Esophagus (tissue), 2 donors: ENCODE measurements around the gene ENDOV. TPM values are rescaled to one million over a fixed set of nuclear protein-coding genes. Genes with fewer than 3 reads are reported as not detected.

ENCODE experiments used
- H3K27ac ChIP-seq, 2 donors: one replicate each; pipeline ENCODE4 v1.5.1; 2013; ENCODE audit warnings: low read depth in 2 of 2, mild to moderate bottlenecking in 2 of 2, inconsistent platforms in 1 of 2, low read length in 1 of 2, moderate library complexity in 1 of 2
- H3K27me3 ChIP-seq, 2 donors: one replicate each; pipeline ENCODE4 v1.6.1; 2013; ENCODE audit warnings: low read length in 2 of 2, control low read depth in 1 of 2, mild to moderate bottlenecking in 1 of 2; ENCODE audit not compliant: insufficient read depth in 2 of 2, control insufficient read depth in 1 of 2
- H3K36me3 ChIP-seq, 2 donors: one replicate each; pipeline ENCODE4 v1.6.1; 2013; ENCODE audit warnings: low read length in 1 of 2; ENCODE audit not compliant: control insufficient read depth in 2 of 2, insufficient read depth in 2 of 2
- H3K4me1 ChIP-seq, 2 donors: one replicate each; pipeline ENCODE4 v1.6.1; 2013; ENCODE audit warnings: low read length in 1 of 2; ENCODE audit not compliant: control insufficient read depth in 2 of 2, insufficient read depth in 2 of 2
- H3K4me3 ChIP-seq, 2 donors: one replicate each; pipeline ENCODE4 v1.5.1; 2013; ENCODE audit warnings: low read length in 2 of 2, mild to moderate bottlenecking in 2 of 2, low read depth in 1 of 2, moderate library complexity in 1 of 2
- H3K9me3 ChIP-seq, 2 donors: one replicate each; pipeline ENCODE4 v1.6.1; 2013; ENCODE audit warnings: mild to moderate bottlenecking in 2 of 2, low read depth in 1 of 2, low read length in 1 of 2, moderate library complexity in 1 of 2; ENCODE audit not compliant: control insufficient read depth in 2 of 2, insufficient read depth in 1 of 2
- WGBS, 2 donors: extraction: QIAGEN DNeasy Blood & Tissue Kit; methylation state at CpG; one replicate each; pipeline ENCODE4 v1.1.7; 2013; 5-methylcytosine and 5-hydroxymethylcytosine counted together
- polyA plus RNA-seq, 2 donors: library from polyadenylated mRNA; stranded (reverse); fragments of 200-250 nt; gene quantifications; one replicate each; pipeline ENCODE4 v1.2.3, GENCODE V29; 2013
- donor health status: healthy with polysubstance abuse.
- donor health status: Bipolar disorder and iron deficiency.

The ENDOV gene
- polyA plus RNA-seq, 2 donors = 10.8 to 11.9 TPM

DNA sequence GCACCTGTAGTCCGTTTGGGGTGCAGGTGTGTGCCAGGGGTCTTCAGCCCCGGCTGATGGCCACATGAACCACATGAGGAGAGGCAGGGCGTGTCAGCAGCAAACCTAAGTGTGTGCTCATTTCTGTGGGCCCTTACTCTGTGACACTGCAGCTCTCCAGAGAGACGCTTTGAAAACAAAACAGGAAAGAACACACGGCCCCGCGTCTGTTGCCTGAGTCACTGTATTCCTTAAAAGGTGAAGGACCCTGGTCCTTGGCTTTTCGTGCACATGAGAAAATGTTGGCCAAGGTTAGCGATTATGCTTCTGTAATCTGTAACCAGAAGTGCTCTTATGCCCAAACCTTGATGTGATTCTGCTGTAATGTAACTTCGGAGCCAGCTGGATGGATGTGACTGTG lies 22.6 kb downstream of the ENDOV start:
- no peak overlapping the region for H3K27ac ChIP-seq
- WGBS, 2 donors = 79% methylated on average over 10 of the region's 10 CpGs
- H3K9me3 ChIP-seq = no peaks in the 10 kb centered on the region
- H3K27me3 ChIP-seq = no peaks in the 10 kb centered on the region
- H3K4me1 ChIP-seq = no peaks in the 10 kb centered on the region
- peaks cover 0 to 3% of the 10 kb centered on the region in 2 donors for H3K36me3 ChIP-seq
- no peak overlapping the region for H3K4me3 ChIP-seq

DNA sequence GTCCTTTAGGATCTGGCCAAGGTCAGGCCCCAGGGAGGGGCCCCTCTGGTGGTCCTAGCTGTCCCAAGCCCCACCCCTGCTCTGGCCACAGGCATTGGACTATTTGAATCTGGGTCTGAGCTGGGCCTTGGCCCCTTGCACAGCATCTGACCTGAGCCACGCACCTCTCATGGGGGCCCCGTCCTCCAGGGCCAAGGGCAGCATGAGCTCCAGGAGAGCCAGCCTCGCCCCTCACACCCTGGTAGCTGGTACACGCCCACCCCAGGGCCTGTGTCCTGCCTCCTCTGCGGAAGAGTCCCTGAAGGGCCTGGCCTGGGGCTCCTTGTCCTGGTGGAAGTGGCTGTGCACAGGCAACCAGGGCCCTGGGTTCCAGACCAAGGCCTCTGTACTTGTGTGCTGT lies 23.8 kb downstream of the ENDOV start:
- H3K4me1 ChIP-seq = no peaks in the 10 kb centered on the region
- no peaks in the 10 kb centered on the region for H3K9me3 ChIP-seq
- peaks cover 0 to 3% of the 10 kb centered on the region in 2 donors for H3K36me3 ChIP-seq
- H3K27ac ChIP-seq = no peak overlapping the region
- 89 to 94% methylated on average over 5 of the region's 5 CpGs for WGBS, 2 donors
- H3K4me3 ChIP-seq = no peak overlapping the region
- H3K27me3 ChIP-seq = no peaks in the 10 kb centered on the region

DNA sequence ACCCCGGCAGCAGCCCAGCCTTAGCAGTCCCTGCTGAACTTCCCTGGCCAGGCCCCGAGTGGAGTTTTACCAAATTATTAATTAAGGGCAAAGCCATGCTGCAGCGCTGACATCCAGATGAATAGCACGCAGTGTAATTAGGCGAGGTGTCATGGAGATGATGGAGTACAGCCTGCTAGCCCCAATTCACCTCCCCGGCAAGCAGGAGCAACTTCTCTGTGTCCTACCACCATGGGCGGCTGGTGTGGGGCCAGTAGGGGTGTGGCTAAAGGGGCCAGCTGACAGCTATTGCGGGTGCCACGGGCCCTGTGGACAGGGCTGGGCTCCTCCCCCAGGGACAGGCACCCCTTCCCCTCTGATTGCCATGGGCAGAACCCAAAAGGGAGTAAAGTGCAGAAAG lies 24.5 kb downstream of the ENDOV start:
- H3K4me1 ChIP-seq = no peaks in the 10 kb centered on the region
- H3K27ac ChIP-seq = no peak overlapping the region
- peaks cover 0 to 3% of the 10 kb centered on the region in 2 donors for H3K36me3 ChIP-seq
- no peaks in the 10 kb centered on the region for H3K27me3 ChIP-seq
- WGBS, 2 donors = 76 to 77% methylated on average over 9 of the region's 9 CpGs
- H3K9me3 ChIP-seq = no peaks in the 10 kb centered on the region
- H3K4me3 ChIP-seq = no peak overlapping the region

DNA sequence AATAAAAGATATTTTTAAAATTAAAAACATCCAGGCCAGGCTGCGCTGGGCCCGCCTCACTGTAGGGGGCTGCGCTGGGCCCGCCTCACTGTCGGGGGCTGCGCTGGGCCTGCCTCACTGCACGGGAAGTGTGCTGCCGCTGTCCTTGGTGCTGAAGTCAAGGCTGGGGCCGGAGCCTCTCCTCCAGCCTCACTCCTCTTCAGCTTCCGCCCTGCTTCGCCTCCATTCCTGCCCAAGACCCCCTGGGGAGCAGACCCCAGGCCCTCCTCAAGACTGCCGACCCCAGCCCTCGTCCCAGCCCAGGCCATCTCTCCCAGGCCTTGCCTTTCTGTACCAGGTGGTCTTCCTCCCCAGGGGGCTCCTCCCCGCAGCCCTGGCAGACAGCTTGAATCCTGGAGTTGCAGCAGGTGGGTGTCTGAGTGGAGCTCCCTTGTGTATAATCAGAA lies 26.2 kb downstream of the ENDOV start:
- WGBS, 2 donors = 42 to 44% methylated on average over 14 of the region's 14 CpGs
- H3K27me3 ChIP-seq = no peaks in the 10 kb centered on the region
- peaks cover 0 to 3% of the 10 kb centered on the region in 2 donors for H3K36me3 ChIP-seq
- H3K27ac ChIP-seq = no peak overlapping the region
- no peaks in the 10 kb centered on the region for H3K4me1 ChIP-seq
- H3K9me3 ChIP-seq = no peaks in the 10 kb centered on the region
- no peak overlapping the region for H3K4me3 ChIP-seq

DNA sequence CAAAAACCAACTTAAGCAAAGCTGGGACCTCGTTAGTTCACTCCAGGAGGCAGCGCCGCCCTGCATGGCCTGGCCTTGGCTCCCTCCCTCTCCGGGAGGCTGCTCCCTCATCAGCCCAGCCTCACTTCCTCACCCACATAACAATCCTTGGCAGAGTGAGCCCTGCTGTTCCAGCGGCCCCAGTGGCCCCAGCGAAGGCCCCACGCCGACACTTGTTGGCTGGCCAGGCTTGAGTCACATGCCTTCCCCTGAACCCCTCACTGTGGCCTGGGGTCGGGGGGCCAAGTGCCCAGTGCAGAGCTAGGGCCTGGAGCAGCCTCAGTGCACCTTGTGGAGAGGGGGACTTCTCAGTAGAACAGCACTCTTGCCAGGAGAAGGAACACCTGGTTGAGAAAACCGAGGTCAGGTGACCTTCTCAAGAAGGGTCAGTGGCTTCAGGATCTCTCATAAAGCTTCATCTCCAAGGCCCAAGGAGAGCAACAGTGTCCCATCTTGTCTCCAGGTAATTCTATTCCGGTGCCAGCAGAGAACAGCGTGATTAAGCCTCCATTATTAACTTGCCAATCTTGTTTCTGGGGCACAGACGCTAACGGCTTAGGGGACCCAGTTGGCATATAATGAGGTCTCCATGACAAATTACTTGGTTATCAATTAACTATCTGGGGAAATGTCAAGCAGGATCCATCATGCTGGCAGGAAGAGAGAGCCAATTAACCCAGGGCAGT lies 26.8 kb downstream of the ENDOV start:
- H3K36me3 ChIP-seq = peaks cover 0 to 3% of the 10 kb centered on the region in 2 donors
- no peaks in the 10 kb centered on the region for H3K4me1 ChIP-seq
- H3K27ac ChIP-seq = no peak overlapping the region
- H3K27me3 ChIP-seq = no peaks in the 10 kb centered on the region
- no peaks in the 10 kb centered on the region for H3K9me3 ChIP-seq
- no peak overlapping the region for H3K4me3 ChIP-seq
- WGBS, 2 donors = 90 to 92% methylated on average over 14 of the region's 14 CpGs

DNA sequence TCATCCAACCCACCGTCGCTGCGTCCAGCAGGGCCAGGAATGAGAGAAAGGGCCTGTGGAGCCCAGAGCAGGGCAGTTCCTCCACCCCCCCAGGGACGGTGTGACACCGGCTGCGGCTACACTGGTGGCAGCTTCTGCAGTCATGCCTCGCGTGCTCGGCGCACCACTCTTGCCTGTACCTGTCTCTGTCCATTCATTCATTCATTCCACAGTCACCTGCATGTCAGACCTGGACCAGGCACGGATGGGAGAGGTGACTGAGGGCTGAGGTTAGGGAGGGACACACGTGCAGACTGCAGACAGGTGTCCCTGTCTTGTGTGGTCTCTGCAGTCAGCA lies 27.3 kb downstream of the ENDOV start:
- Histone ChIP-seq H3K4me1 (no peaks in the 10 kb centered on the region), H3K4me3 (no peak overlapping the region), H3K27ac (no peak overlapping the region), H3K27me3 (no peaks in the 10 kb centered on the region), H3K36me3 (peaks cover 0 to 3% of the 10 kb centered on the region in 2 donors), H3K9me3 (no peaks in the 10 kb centered on the region)
- 81 to 88% methylated on average over 12 of the region's 12 CpGs for WGBS, 2 donors

DNA sequence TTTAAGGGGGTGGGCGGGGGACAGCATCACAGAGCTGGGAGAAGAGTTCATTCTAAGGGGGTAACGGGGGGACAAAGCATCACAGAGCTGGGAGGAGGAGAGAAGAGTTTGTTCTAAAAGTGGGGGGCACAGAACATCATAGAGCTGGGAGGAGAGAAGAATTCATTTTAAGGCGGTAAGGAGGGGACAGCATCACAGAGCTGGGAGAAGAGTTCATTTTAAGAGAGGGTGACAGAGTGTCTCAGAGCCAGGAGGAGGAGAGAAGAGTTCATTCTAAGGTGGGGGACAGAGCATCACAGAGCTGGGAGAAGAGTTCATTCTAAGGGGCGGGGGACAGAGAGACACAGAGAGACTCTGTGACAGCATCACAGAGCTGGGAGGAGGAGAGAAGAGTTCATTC lies 27.8 kb downstream of the ENDOV start:
- no peak overlapping the region for H3K4me3 ChIP-seq
- no peaks in the 10 kb centered on the region for H3K4me1 ChIP-seq
- H3K27ac ChIP-seq = no peak overlapping the region
- no peaks in the 10 kb centered on the region for H3K27me3 ChIP-seq
- peaks cover 0 to 3% of the 10 kb centered on the region in 2 donors for H3K36me3 ChIP-seq
- no peaks in the 10 kb centered on the region for H3K9me3 ChIP-seq
- 71 to 77% methylated on average over 4 of the region's 4 CpGs for WGBS, 2 donors

DNA sequence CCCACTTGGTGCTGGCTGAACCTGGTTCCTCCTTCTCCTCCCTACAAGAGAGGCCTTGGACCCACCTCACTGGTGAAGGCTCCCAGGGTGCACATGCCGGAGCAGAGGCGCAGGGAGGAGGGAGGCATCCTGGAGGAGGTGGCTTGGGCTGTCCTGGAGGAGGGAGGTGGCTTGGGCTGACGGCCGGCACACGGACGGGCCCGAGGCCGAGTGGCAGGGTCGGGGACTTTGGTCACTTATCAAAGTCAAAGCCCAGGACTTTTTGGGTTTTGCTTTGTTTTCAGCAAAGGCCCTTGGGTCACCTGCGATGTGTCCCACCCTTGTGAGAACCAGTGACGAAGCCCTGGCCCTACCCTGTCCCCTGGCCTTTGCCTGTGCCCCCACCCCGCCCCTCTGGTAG lies 28.5 kb downstream of the ENDOV start:
- no peaks in the 10 kb centered on the region for H3K4me1 ChIP-seq
- no peak overlapping the region for H3K4me3 ChIP-seq
- H3K27me3 ChIP-seq = no peaks in the 10 kb centered on the region
- WGBS, 2 donors = 44 to 51% methylated on average over 12 of the region's 12 CpGs
- peaks cover 0 to 3% of the 10 kb centered on the region in 2 donors for H3K36me3 ChIP-seq
- H3K27ac ChIP-seq = no peak overlapping the region
- no peaks in the 10 kb centered on the region for H3K9me3 ChIP-seq

DNA sequence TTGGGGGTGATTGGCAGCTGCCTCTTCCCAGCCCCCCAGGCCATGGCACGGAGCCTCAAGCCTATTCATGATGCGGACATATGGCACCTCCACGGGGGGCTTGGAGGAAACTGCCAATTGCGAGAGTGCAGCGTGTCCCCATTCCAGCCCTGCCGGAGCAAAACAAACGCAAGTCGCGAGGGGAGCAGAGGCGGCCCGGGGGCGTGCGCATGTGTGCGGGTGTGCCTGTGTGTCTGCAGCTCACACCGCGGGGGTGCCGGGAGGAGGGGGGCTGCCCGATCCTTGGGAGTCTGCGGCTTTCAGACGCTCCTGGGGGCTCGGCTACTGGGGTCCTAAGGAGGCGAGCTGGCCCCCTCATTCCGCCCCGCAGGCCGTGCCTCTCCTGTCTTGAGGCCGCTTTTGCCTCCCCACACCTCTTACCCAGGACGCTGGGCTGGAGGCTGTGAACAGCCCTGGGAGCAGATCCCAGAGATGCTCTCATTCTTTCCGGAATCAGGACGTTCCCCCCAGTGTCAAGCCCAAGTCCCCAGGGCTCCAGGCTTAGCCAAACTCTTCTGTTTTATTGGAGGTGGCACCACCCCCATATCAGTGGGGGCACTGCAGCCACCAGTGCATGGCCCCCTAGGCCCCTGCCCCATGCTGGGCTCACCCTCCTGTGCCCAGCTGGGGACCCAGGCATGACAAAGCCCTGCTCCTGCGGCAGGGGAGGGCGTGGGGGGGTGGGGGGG lies 29.1 kb downstream of the ENDOV start:
- WGBS, 2 donors = 51 to 70% methylated on average over 30 to 31 of the region's 31 CpGs
- no peaks in the 10 kb centered on the region for H3K27me3 ChIP-seq
- H3K9me3 ChIP-seq = no peaks in the 10 kb centered on the region
- H3K36me3 ChIP-seq = peaks cover 0 to 3% of the 10 kb centered on the region in 2 donors
- no peak overlapping the region for H3K27ac ChIP-seq
- no peaks in the 10 kb centered on the region for H3K4me1 ChIP-seq
- no peak overlapping the region for H3K4me3 ChIP-seq

DNA sequence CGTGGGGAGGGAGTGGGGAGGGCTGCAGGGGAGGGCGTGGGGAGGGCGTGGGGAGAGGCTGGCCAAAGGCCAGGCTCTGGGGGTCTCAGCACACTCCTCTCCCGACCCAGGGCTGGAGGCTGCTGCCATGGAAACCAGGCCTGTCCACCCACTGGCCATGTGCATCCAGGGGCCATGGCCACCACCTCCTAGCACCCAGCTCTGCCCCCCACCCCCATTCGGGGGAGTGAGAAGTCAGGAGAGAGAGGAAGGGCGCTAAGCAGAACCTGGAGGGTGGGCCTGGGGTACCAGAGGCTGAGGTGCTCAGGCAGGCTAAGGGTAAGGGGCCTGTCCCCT lies 29.6 kb downstream of the ENDOV start:
- Histone ChIP-seq H3K27me3 (no peaks in the 10 kb centered on the region), H3K4me1 (no peaks in the 10 kb centered on the region), H3K36me3 (peaks cover 0 to 3% of the 10 kb centered on the region in 2 donors), H3K9me3 (no peaks in the 10 kb centered on the region), H3K27ac (no peak overlapping the region), H3K4me3 (no peak overlapping the region)
- 70 to 72% methylated on average over 3 to 5 of the region's 6 CpGs for WGBS, 2 donors
